Glutamatergic neuron (in vitro differentiated cells): Measurements from ENCODE around the gene ACE. TPM values are rescaled to one million over a fixed set of nuclear protein-coding genes. Genes with fewer than 3 reads are reported as not detected.

ENCODE experiments used
- DNase-seq: peaks from one replicate; pipeline ENCODE4 v3.0.0; 2022
- H3K27ac Mint-ChIP-seq: one replicate; pipeline ENCODE4 v1.8.0; 2020; ENCODE audit warnings: mild to moderate bottlenecking, mixed read lengths, inconsistent platforms; ENCODE audit not compliant: unreplicated experiment
- H3K27me3 Mint-ChIP-seq: one replicate; pipeline ENCODE4 v1.8.0; 2020; ENCODE audit warnings: mild to moderate bottlenecking, moderate library complexity, mixed read lengths, inconsistent platforms; ENCODE audit not compliant: unreplicated experiment
- H3K36me3 Mint-ChIP-seq: one replicate; pipeline ENCODE4 v1.8.0; 2020; ENCODE audit warnings: mild to moderate bottlenecking, mixed read lengths, inconsistent platforms; ENCODE audit not compliant: unreplicated experiment
- H3K4me1 Mint-ChIP-seq: one replicate; pipeline ENCODE4 v1.8.0; 2020; ENCODE audit warnings: mild to moderate bottlenecking, low read depth, mixed read lengths, inconsistent platforms; ENCODE audit not compliant: unreplicated experiment
- H3K4me3 Mint-ChIP-seq: one replicate; pipeline ENCODE4 v1.8.0; 2020; ENCODE audit warnings: mild to moderate bottlenecking, mixed read lengths, inconsistent platforms; ENCODE audit not compliant: unreplicated experiment
- H3K9me3 Mint-ChIP-seq: one replicate; pipeline ENCODE4 v1.8.0; 2020; ENCODE audit warnings: mild to moderate bottlenecking, moderate library complexity, mixed read lengths, inconsistent platforms; ENCODE audit not compliant: unreplicated experiment
- CTCF ChIP-seq: fragments of 200-600 bp; sonication (generic); IDR thresholded peaks from one replicate; pipeline ENCODE4 v1.5.0; 2021; ENCODE audit not compliant: partially characterized antibody, unreplicated experiment
- total RNA-seq: library from RNA; stranded (reverse); fragmentation: NEBNext Ultra II Directional; extraction: Animal tissue kit (Norgen Biotek cat#: 25700); gene quantifications from one replicate; pipeline ENCODE4 v1.2.1, GENCODE V29; 2021; ENCODE audit not compliant: unreplicated experiment

Gene ACE
- total RNA-seq, 1 donor from 2014 or later = 3.7 TPM

- Mint-ChIP-seq H3K9me3 (peaks cover 3% of the 10 kb centered on the region), H3K27me3 (peaks cover 13% of the 10 kb centered on the region), H3K36me3 (peaks cover 5% of the 10 kb centered on the region), H3K4me3 (no peak overlapping the region), H3K27ac (no peak overlapping the region), H3K4me1 (peaks cover 4% of the 10 kb centered on the region)
- DNase-seq = no peak
- no peak for TF ChIP-seq CTCF
These were observed 67.1 kb downstream of the ACE start for GRCh38 chr17:63543822-63544420.

GRCh38 chr17:63544467-63545301, 67.8 kb downstream of the ACE start:
- peaks cover 6% of the 10 kb centered on the region for H3K27me3 Mint-ChIP-seq
- H3K4me1 Mint-ChIP-seq = peaks cover 2% of the 10 kb centered on the region
- no peak for DNase-seq
- H3K36me3 Mint-ChIP-seq = no peaks in the 10 kb centered on the region
- no peak overlapping the region for H3K27ac Mint-ChIP-seq
- peaks cover 2% of the 10 kb centered on the region for H3K9me3 Mint-ChIP-seq
- no peak for TF ChIP-seq CTCF
- H3K4me3 Mint-ChIP-seq = no peak overlapping the region

GRCh38 chr17:63546308-63547082, 69.6 kb downstream of the ACE start:
- no peak for DNase-seq
- peaks cover 3% of the 10 kb centered on the region for H3K9me3 Mint-ChIP-seq
- no peak for TF ChIP-seq CTCF
- no peak overlapping the region for H3K4me3 Mint-ChIP-seq
- H3K27me3 Mint-ChIP-seq = peaks cover 6% of the 10 kb centered on the region
- no peaks in the 10 kb centered on the region for H3K36me3 Mint-ChIP-seq
- H3K4me1 Mint-ChIP-seq = peaks cover 4% of the 10 kb centered on the region
- H3K27ac Mint-ChIP-seq = no peak overlapping the region

GRCh38 chr17:63547083-63547523, 70.2 kb downstream of the ACE start:
- H3K4me3 Mint-ChIP-seq = no peak overlapping the region
- H3K36me3 Mint-ChIP-seq = no peaks in the 10 kb centered on the region
- TF ChIP-seq CTCF = no peak
- peaks cover 6% of the 10 kb centered on the region for H3K27me3 Mint-ChIP-seq
- H3K27ac Mint-ChIP-seq = no peak overlapping the region
- peaks cover 3% of the 10 kb centered on the region for H3K9me3 Mint-ChIP-seq
- peaks cover 7% of the 10 kb centered on the region for H3K4me1 Mint-ChIP-seq
- DNase-seq = no peak

Other genes with a start within 250 kb of the ACE start
- gene CYB561, start 30.8 kb upstream of the ACE start, total RNA-seq = 17.2 TPM
- 4.1 TPM for gene KCNH6, start 46.3 kb downstream of the ACE start, total RNA-seq
- 137 TPM for gene DCAF7, start 73.4 kb downstream of the ACE start, total RNA-seq
- gene TACO1, start 123.8 kb downstream of the ACE start, total RNA-seq = 23.2 TPM
- gene MAP3K3, start 145.4 kb downstream of the ACE start, total RNA-seq = 54.6 TPM
- 311 TPM for gene LIMD2, start 223.1 kb downstream of the ACE start, total RNA-seq